ENCODE measurements around the gene RALGAPA2. TPM values are rescaled to one million over a fixed set of nuclear protein-coding genes. Genes with fewer than 3 reads are reported as not detected.

RALGAPA2 gene
- total RNA-seq, 1 donor: 6.2 TPM

- Histone ChIP-seq H3K27me3 (ENCODE audit: insufficient read depth, low read length) (no peaks in the 10 kb centered on the region), H3K36me3 (ENCODE audit: insufficient read depth, low read length) (no peaks in the 10 kb centered on the region), H3K27ac (ENCODE audit: low read depth, low read length) (no peak overlapping the region), H3K4me2 (ENCODE audit: insufficient read depth, low read length) (no peak overlapping the region), H3K79me2 (ENCODE audit: insufficient read depth, low read length) (no peaks in the 10 kb centered on the region), H3K9me3 (ENCODE audit: low read depth, low read length) (no peaks in the 10 kb centered on the region), H2AFZ (ENCODE audit: low read length) (no peak overlapping the region), H4K20me1 (ENCODE audit: insufficient read depth, low read length) (no peaks in the 10 kb centered on the region), H3K4me3 (ENCODE audit: insufficient read depth, low read length) (no peak overlapping the region), H3K4me1 (ENCODE audit: insufficient read depth, low read length) (no peaks in the 10 kb centered on the region)
- DNase-seq (ENCODE audit: insufficient read length, low spot score, missing footprints): no peak
- TF ChIP-seq CTCF (IDR thresholded peaks at IDR 0.05; ENCODE audit: extremely low read depth, low read depth, low read length): peak; percentile 41
Measured at GRCh38 chr20:20664795-20665589, 47.5 kb downstream of the RALGAPA2 start.

- Histone ChIP-seq H3K4me2 (ENCODE audit: insufficient read depth, low read length) (no peak overlapping the region), H3K9me3 (ENCODE audit: low read depth, low read length) (no peaks in the 10 kb centered on the region), H3K36me3 (ENCODE audit: insufficient read depth, low read length) (no peaks in the 10 kb centered on the region), H3K27ac (ENCODE audit: low read depth, low read length) (no peak overlapping the region), H3K4me3 (ENCODE audit: insufficient read depth, low read length) (no peak overlapping the region), H4K20me1 (ENCODE audit: insufficient read depth, low read length) (no peaks in the 10 kb centered on the region), H3K4me1 (ENCODE audit: insufficient read depth, low read length) (no peaks in the 10 kb centered on the region), H3K27me3 (ENCODE audit: insufficient read depth, low read length) (no peaks in the 10 kb centered on the region), H3K79me2 (ENCODE audit: insufficient read depth, low read length) (no peaks in the 10 kb centered on the region), H2AFZ (ENCODE audit: low read length) (no peak overlapping the region)
- DNase-seq (ENCODE audit: insufficient read length, low spot score, missing footprints): no peak
- no peak for TF ChIP-seq CTCF (IDR thresholded peaks at IDR 0.05; ENCODE audit: extremely low read depth, low read depth, low read length)
Measured at GRCh38 chr20:20663841-20664240, 48.6 kb downstream of the RALGAPA2 start.

- no peaks in the 10 kb centered on the region for H3K36me3 ChIP-seq (ENCODE audit: insufficient read depth, low read length)
Measured at GRCh38 chr20:20658871-20659431, 53.5 kb downstream of the RALGAPA2 start.

More at GRCh38 chr20:20658871-20659431, 53.5 kb downstream of the RALGAPA2 start:
- no peaks in the 10 kb centered on the region for H3K4me1 ChIP-seq (ENCODE audit: insufficient read depth, low read length)
- no peaks in the 10 kb centered on the region for H3K9me3 ChIP-seq (ENCODE audit: low read depth, low read length)
- H3K79me2 ChIP-seq (ENCODE audit: insufficient read depth, low read length): no peaks in the 10 kb centered on the region
- H3K27me3 ChIP-seq (ENCODE audit: insufficient read depth, low read length): no peaks in the 10 kb centered on the region
- H2AFZ ChIP-seq (ENCODE audit: low read length): no peak overlapping the region
- no peak overlapping the region for H3K4me3 ChIP-seq (ENCODE audit: insufficient read depth, low read length)
- no peak for TF ChIP-seq CTCF (IDR thresholded peaks at IDR 0.05; ENCODE audit: extremely low read depth, low read depth, low read length)
- no peak overlapping the region for H3K27ac ChIP-seq (ENCODE audit: low read depth, low read length)
- no peaks in the 10 kb centered on the region for H4K20me1 ChIP-seq (ENCODE audit: insufficient read depth, low read length)
- no peak for DNase-seq (ENCODE audit: insufficient read length, low spot score, missing footprints)
- H3K4me2 ChIP-seq (ENCODE audit: insufficient read depth, low read length): no peak overlapping the region

All from osteoblast (primary cell).